Stimulated activated CD8-positive, alpha-beta memory T cell treated with anti-CD3 and anti-CD28 coated beads, Interleukin-15, amount 100 ng/mL, for 48 hours (primary cell): ENCODE results near the gene ALDH1B1.

Experiments used
- DNase-seq, 2 donors: peaks; one replicate each; pipeline ENCODE4 v3.0.0-alpha.2; 2020; ENCODE audit warnings: low read depth in 2 of 2

Gene ALDH1B1

DNA sequence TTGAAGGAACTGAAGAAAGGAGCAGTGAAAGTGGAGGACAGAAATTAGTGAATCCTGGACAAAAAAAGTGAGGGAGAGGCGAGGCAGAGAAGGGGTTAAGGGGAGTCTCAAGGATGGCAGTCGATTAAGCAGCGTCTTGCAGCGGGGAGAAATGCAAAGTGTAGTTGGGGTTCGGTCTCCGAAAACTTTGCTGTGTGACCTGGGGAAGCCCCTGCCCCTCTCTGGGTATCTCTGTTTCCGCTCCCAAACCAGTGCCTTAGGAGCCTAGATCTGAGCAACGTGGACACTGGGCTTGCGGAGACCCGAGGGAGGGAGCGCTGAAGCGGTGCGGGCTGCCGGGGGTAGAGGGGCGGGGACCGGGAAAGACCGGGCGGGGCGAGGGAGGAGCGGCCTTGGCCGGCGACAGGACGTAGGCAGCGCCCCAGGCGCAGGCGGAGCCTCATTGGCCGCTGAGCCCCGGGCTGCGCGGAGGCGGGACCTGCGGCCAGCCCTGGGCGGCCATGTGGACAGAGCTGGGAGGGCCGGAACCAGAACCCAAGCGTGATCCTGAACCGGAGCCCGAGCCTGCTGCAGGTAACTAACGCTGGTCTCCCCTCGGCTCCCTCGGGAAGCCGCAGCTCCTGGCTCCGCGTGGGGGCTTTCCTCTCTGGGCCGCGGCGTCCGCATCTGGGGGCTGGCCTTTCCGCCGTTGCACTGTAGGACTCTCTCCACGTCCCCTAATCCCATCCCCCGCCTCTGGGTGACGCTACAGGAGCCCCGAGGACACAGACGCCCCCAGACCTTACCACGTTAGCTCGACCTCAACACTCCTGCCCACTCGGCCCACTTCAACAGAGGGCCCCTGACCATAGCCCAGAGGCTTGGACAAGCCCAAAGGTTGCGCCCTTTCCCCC, at the start of gene ALDH1B1:
Gene ALDH1B1 (plus strand): TSS at position 468 of the 893 bp plus-strand sequence. CDS start 3,047 bp downstream, outside the sequence.
- DNase-seq = peak; percentile 71

DNA sequence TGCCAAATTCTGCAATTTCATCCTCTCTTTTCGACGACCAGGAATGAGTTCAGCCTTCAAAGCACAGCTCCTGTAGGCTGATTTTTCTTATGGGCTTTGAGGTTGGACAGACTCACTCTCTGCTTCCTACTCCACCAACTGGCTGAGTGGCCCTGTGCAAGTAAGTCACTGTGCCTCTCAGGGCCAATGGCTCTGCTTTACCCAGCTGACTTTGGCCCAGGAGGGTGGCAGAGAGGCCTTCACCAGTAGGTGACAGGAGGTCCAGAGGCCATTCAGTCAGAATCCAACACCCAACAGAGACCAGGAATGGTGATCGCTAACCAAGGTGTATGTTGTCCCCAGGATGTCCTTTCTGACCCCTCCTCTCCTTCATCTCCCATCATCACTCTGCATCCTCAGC, 49.5 kb upstream of the ALDH1B1 start:
- no peak for DNase-seq

- DNase-seq = no peak
Observed at GRCh38 chr9:38343552-38343951, 49.0 kb upstream of the ALDH1B1 start.

DNA sequence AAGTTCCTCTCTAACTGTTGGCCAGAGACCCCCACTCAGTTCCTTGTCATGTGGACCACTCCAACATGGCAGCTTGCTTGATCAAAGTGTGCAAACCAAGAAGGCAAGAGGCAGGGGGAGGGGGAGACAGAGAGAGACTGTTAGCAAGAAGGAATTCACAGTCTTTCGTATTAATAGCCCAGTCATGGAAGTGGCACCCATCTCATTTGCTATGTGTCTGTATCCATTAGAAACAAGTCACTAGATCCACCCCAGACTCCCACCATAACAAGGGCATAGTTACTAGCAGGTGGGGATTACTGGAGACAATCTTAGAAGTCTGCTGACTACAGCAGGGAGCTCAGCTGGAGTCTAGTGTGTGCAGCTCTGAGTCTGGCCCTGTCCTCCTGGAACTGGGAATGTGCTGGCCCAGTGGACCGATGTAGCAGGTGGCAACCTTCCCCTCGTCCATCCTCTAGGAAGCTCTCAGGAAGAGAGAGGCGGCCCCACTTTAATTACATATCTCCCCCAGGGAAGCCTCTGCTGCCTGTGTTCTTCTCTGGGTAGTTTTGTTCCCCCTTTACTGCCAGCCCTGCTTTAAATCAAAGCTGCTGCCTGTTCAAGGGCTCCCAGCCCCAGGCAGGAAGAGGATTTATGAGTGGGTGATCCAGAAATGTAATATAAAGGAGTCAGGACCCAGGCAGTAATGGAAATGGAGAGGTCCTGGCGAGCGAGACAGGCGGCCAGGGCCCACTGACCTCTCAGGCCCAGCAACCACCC, 47.8 kb upstream of the ALDH1B1 start:
- no peak for DNase-seq

- no peak for DNase-seq
Observed at GRCh38 chr9:38345851-38346755, 46.4 kb upstream of the ALDH1B1 start.

- no peak for DNase-seq
Observed at GRCh38 chr9:38346811-38347210, 45.7 kb upstream of the ALDH1B1 start.

DNA sequence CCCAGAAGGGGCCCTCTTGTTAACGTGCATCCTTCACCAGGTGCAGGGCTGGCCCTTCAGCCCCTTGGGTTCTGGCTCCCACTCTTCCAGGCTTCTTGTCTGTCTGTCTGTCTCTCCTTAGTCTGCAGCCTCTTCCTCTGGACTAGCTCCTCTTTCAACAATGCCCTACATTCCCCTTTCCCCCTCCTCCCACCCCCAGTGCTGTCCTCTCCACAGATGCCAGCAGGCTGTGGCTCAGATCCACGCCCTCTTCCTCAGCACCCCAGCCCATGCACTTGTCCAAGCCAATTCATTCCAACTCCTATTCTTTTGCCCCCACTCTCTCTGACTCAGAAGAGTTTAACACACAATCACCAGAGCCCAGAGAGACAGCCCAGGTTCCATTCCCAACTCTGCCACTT, 45.2 kb upstream of the ALDH1B1 start:
- no peak for DNase-seq

DNA sequence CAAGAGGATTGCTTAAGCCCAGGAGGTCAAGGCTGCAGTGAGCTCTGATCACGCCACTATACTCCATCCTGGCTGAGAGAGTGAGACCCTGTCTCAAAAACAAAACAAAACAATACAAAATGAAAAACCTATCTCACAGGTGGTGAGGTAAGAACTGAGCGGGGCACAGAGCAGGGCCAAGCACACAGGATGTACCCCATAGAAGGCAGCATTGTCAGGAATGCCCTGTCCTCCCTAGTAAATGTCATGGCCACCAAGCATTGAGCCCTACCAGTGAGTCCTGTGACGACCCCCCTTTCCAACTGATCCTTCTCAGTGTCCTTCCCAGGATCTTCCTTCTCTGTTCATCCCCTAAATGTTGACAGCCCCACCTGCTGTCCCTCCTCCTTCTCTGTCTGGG, 44.6 kb upstream of the ALDH1B1 start:
- DNase-seq = no peak

DNA sequence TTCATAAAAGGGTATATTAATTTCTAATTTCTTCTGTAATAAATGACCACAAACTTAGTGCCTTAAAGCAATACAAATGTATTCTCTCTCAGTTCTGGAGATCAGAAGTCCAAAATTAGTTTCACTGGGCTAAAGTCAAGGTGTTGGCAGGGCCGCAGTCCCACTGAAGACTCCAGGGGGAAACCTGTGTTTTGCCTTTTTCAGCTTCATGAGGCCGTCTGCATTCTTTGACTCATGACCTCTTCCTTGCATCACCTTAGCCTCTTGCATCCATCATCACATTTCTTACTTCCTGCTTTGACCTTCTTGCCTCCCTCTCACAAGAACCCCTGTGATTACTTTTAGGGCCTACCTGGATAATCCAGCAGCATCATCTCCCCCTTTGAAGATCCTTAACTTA, 42.0 kb upstream of the ALDH1B1 start:
- DNase-seq = no peak

- no peak for DNase-seq
Observed at GRCh38 chr9:38352530-38353328, 39.8 kb upstream of the ALDH1B1 start.

- no peak for DNase-seq
Observed at GRCh38 chr9:38355115-38355514, 37.4 kb upstream of the ALDH1B1 start.

- DNase-seq = no peak
Observed at GRCh38 chr9:38355517-38356120, 36.9 kb upstream of the ALDH1B1 start.

GRCh38 chr9:38356851-38357250, 35.7 kb upstream of the ALDH1B1 start:
- no peak for DNase-seq

DNA sequence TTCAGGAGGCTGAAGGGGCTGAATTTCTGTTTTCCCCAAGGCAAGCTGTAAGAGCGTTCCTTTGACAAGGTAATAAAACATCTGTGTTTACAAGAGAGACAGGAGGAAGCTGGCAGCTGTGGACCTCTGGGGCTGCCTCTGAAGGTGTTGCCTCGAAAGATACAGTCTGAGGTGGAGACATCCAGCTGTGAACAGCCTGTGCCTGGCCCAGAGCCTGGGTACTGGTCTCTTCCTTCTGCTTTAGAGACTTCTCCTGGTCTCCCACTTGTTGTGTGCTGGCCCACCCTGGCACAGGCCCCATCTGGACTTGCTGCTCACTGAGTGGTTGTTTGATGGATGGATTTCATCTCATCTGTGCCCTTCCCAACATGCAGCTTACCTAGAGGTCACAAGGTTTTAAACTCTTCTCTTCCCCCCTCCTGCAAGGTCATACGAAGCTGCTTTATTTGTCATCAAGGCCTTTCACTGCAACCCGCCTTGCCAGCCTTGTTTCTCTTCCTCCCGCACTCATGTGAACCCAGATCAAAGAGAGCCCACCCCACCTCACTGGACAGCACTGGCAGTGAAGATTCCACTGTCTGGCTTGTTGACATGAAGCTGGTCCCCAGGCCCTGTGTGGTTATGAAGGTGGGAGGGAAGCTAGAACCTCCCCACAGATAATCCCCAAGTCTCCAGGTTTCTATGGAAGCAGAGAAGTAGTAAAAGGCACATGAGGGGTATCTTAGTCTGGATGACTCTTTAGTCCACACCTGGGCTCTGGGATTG, 35.0 kb upstream of the ALDH1B1 start:
- DNase-seq = no peak

- no peak for DNase-seq
Observed at GRCh38 chr9:38358390-38359296, 33.9 kb upstream of the ALDH1B1 start.

DNA sequence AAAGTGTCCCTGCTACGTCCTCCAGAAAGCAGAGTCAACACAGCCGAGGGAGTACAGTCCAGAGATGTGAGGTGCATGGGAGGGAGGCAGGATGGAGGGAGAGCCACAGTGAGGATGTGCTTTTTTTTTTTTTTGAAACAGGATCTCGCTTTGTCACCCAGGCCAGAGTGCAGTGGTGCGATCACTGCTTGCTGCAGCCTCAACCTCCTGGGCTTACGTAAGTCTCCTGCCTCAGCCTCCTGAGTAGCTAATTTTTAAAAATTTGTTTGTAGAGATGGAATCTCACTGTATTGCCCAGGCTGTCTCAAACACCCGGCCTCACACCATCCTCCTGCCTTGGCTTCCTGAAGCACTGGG, 33.2 kb upstream of the ALDH1B1 start:
- no peak for DNase-seq

DNA sequence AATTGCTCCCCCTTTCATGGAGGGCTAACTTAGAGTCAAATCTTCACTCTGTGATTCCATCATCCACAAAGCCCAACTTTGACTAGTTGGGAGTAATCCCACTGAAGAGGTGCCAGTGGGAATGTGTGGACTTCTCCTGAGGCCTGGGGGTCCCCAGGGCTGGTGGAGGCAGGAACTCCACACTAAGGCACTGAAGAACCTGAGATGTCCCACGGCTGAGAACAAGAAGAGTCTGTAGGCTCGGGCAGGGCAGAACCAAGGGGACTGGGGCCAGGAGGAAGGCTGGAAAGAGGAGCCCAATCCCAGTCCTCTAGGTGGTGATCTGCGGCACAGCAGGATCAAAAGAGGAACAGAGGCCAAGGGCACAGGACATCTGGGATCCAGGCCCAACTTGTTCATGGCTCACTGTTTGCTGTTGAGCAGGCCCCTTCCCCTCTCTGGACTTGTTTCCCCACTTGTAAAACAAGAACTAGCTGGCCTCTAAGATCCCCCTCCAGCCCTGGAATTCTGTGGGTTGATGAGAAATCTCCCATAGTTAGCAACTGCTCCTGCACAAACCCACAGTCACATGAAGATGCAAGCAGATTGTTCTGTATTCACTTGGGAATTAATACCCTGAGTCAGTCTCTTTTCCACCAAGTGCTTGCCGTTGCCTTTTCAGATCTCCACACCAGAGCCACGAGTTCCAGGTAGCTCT, 32.7 kb upstream of the ALDH1B1 start:
- DNase-seq = no peak

DNA sequence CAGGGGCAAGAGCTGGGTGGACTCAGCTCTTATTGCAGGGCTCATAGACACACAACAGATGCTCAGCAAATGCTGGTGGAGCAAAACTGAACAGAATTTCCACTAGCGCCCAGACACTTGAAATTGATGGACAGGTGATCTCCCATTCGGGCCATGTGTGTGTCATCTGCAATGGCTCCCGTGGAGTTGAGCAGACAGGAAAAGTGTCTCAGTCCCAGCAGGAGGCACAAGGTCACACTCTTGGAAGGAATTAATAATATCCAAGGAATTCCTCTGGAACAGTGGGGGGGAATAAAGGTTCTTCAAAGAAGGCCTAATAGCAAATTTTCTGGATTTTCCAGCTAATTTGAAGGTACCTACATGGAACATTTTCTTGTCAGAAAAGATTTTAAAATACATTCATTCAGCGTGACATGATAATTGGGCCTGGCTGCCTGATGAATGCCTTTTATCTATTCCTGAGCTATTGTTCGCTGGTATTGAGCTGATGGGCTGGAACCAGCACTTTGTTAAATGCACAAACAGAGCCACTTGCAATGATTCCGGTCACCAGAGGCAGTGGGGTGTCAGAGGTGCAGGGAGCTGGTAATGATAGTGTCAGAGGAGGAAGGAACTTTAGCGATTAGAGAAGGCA, 31.5 kb upstream of the ALDH1B1 start:
- DNase-seq = no peak
